HepG2 (cell line): Measurements from ENCODE around the gene EXOSC7. TPM values are rescaled to one million over a fixed set of nuclear protein-coding genes. Genes with fewer than 3 reads are reported as not detected.
A peak's percentile ranks its signal among the peaks of the same experiment; 100 is the strongest.

Experiments
- DDIT3 ChIP-seq: sonication (generic); formaldehyde crosslinking; IDR thresholded peaks from 2 replicates; pipeline ENCODE4 v1.4.0; 2020; ENCODE audit warnings: mild to moderate bottlenecking, missing genetic modification reagents
- FOXA1 ChIP-seq, 2 experiments: fragments of 450-650 bp in 1 of 2; sonication (generic) in 1 of 2; formaldehyde crosslinking in 1 of 2; IDR thresholded peaks; 2 replicates each; pipeline versions ENCODE4 v1.4.0 to v1.6.1; 2016 to 2020; ENCODE audit warnings: missing genetic modification reagents in 1 of 2
- GZF1 ChIP-seq: sonication (generic); formaldehyde crosslinking; IDR thresholded peaks from 2 replicates; pipeline ENCODE4 v1.5.1; 2020; ENCODE audit warnings: mild to moderate bottlenecking, missing genetic modification reagents
- HOXA5 ChIP-seq: sonication (generic); formaldehyde crosslinking; IDR thresholded peaks from 2 replicates; pipeline ENCODE4 v1.4.0; 2020; ENCODE audit warnings: missing genetic modification reagents
- KAT8 ChIP-seq: IDR thresholded peaks from 2 replicates; pipeline ENCODE4 v1.6.1; 2016; ENCODE audit warnings: missing genetic modification reagents, missing compliant biosample characterization
- KLF15 ChIP-seq: sonication (generic); formaldehyde crosslinking; IDR thresholded peaks from 2 replicates; pipeline ENCODE4 v1.8.1; 2023; ENCODE audit warnings: borderline replicate concordance, mild to moderate bottlenecking, inconsistent platforms, missing genetic modification reagents, mixed read lengths
- KLF9 ChIP-seq: IDR thresholded peaks from 2 replicates; pipeline ENCODE4 v1.6.1; 2016; ENCODE audit warnings: low read depth
- MAX ChIP-seq: IDR thresholded peaks from 2 replicates; pipeline ENCODE4 v1.6.1; 2012; ENCODE audit warnings: inconsistent platforms
- MBD4 ChIP-seq: IDR thresholded peaks from 2 replicates; pipeline ENCODE4 v1.6.1; 2012; ENCODE audit warnings: low read length, inconsistent platforms, borderline replicate concordance
- NAIF1 ChIP-seq: sonication (generic); formaldehyde crosslinking; IDR thresholded peaks from 2 replicates; pipeline ENCODE4 v1.5.0; 2020; ENCODE audit warnings: mild to moderate bottlenecking, missing genetic modification reagents, borderline replicate concordance
- PAXIP1 ChIP-seq: sonication (generic); formaldehyde crosslinking; conservative IDR thresholded peaks from 2 replicates; pipeline ENCODE4 v1.4.0; 2020; ENCODE audit warnings: mild to moderate bottlenecking, missing genetic modification reagents, moderate library complexity
- PCBP2 ChIP-seq: fragments of 200-400 bp; formaldehyde crosslinking; optimal IDR thresholded peaks from 2 replicates; pipeline ENCODE3; 2018; ENCODE audit warnings: low read length, low read depth; ENCODE audit not compliant: poor library complexity, severe bottlenecking
- RXRB ChIP-seq: IDR thresholded peaks from 2 replicates; pipeline ENCODE4 v1.6.1; 2016; ENCODE audit warnings: borderline replicate concordance, missing genetic modification reagents, missing compliant biosample characterization
- SAP130 ChIP-seq: IDR thresholded peaks from 2 replicates; pipeline ENCODE4 v1.6.1; 2016; ENCODE audit warnings: low read depth
- ZBTB26 ChIP-seq: IDR thresholded peaks from 2 replicates; pipeline ENCODE4 v1.6.1; 2016; ENCODE audit warnings: missing compliant biosample characterization, missing genetic modification reagents, borderline replicate concordance
- ZBTB7B ChIP-seq: sonication (generic); formaldehyde crosslinking; IDR thresholded peaks from 2 replicates; pipeline ENCODE4 v1.4.0; 2020; ENCODE audit warnings: missing genetic modification reagents
- ZKSCAN8 ChIP-seq: IDR thresholded peaks from 2 replicates; pipeline ENCODE4 v1.6.1; 2016; ENCODE audit warnings: borderline replicate concordance, missing genetic modification reagents, missing compliant biosample characterization
- ZNF101 ChIP-seq: sonication (generic); formaldehyde crosslinking; IDR thresholded peaks from 2 replicates; pipeline ENCODE4 v1.4.0; 2020; ENCODE audit warnings: mild to moderate bottlenecking, low read depth, missing genetic modification reagents, borderline replicate concordance
- ZNF263 ChIP-seq: sonication (generic); formaldehyde crosslinking; IDR thresholded peaks from 2 replicates; pipeline ENCODE4 v1.4.0; 2020; ENCODE audit warnings: missing genetic modification reagents
- ZNF510 ChIP-seq: sonication (generic); formaldehyde crosslinking; IDR thresholded peaks from 2 replicates; pipeline ENCODE4 v1.4.0; 2020; ENCODE audit warnings: low read depth, mild to moderate bottlenecking, missing genetic modification reagents
- ZNF557 ChIP-seq: sonication (generic); formaldehyde crosslinking; IDR thresholded peaks from 2 replicates; pipeline ENCODE4 v1.4.0; 2020; ENCODE audit warnings: missing genetic modification reagents
- ZNF687 ChIP-seq: sonication (generic); formaldehyde crosslinking; IDR thresholded peaks from 2 replicates; pipeline ENCODE4 v1.5.1; 2020; ENCODE audit warnings: mild to moderate bottlenecking, missing genetic modification reagents, moderate library complexity
- polyA plus RNA-seq, 8 experiments: library from polyadenylated mRNA; depleted of rRNA in 3 of 8; stranded (reverse) in 7 of 8; unstranded in 1 of 8; fragments of >200 nt; fragmentation: Illumina TruSeq in 4 of 8; extraction: Trizol in 4 of 8; gene quantifications; 2 replicates each; pipeline versions ENCODE4 v1.2.1 to v1.2.3, GENCODE V29; 2011 to 2016; ENCODE audit warnings: low read depth in 4 of 8, missing spikeins in 1 of 8, mixed read lengths in 1 of 8; ENCODE audit not compliant: insufficient read depth in 1 of 8
- total RNA-seq, 5 experiments: library from RNA; depleted of rRNA; stranded (reverse); fragments of >200 nt; fragmentation: Illumina TruSeq; extraction: Trizol; gene quantifications; 2 replicates each; pipeline ENCODE4 v1.2.3, GENCODE V29; 2016; ENCODE audit warnings: low read depth in 1 of 5

Gene EXOSC7
- total and polyA plus RNA-seq, 2 of the 13 experiments (the other 11 are each of a cell fraction or from before 2014, with no cell fraction given), result 68.3 to 74.7 TPM

GRCh38 chr3:44954962-44955361, 21.1 kb upstream of the EXOSC7 start (continued):
- TF ChIP-seq PAXIP1 (CRISPR knock-in tag), result 0 out of 2 replicates have a peak, but pooled peaks have one; percentile 26
- peak; percentile 22; the same call in 1 of the 2 replicates for TF ChIP-seq MBD4
- TF ChIP-seq FOXA1 (IDR thresholded peaks at IDR 0.05), result no peak
- peak; percentile 45; the same call in 1 of the 2 replicates for TF ChIP-seq FOXA1 (CRISPR knock-in tag; IDR thresholded peaks at IDR 0.05)
- TF ChIP-seq ZNF557 (CRISPR knock-in tag), result no peak
- TF ChIP-seq ZBTB26 (CRISPR knock-in tag), result no peak
- no peak for TF ChIP-seq KLF15 (CRISPR knock-in tag)
- TF ChIP-seq ZKSCAN8 (CRISPR knock-in tag), result no peak
- no peak for TF ChIP-seq KAT8 (CRISPR knock-in tag)
- TF ChIP-seq ZNF510 (CRISPR knock-in tag), result no peak
- TF ChIP-seq HOXA5, result no peak
- TF ChIP-seq ZNF263 (CRISPR knock-in tag), result peak; percentile 17; the same call in 1 of the 2 replicates
- TF ChIP-seq NAIF1, result no peak
- TF ChIP-seq KLF9 (CRISPR knock-in tag), result no peak
- TF ChIP-seq GZF1, result no peak
- peak; percentile 69 for TF ChIP-seq ZNF687 (CRISPR knock-in tag)
- no peak for TF ChIP-seq ZBTB7B (CRISPR knock-in tag)
- TF ChIP-seq ZNF101, result no peak
- TF ChIP-seq PCBP2, result no peak
- peak; percentile 77 for TF ChIP-seq SAP130
- peak; percentile 12; the same call in 1 of the 2 replicates for TF ChIP-seq MAX
- peak; percentile 76; the same call in 1 of the 2 replicates for TF ChIP-seq RXRB (CRISPR knock-in tag)
- TF ChIP-seq DDIT3 (CRISPR knock-in tag), result no peak
